HL-60 (cell line): ENCODE results near the gene FAM114A2.

ENCODE experiments used
- CTCF ChIP-seq: IDR thresholded peaks from one replicate; pipeline ENCODE4 v1.5.1; 2011; ENCODE audit warnings: low read length, control low read depth, inconsistent platforms; ENCODE audit not compliant: insufficient read depth
- GABPA ChIP-seq: IDR thresholded peaks from 2 replicates; pipeline ENCODE4 v1.6.1; 2012; ENCODE audit warnings: low read depth
- POLR2AphosphoS5 ChIP-seq: IDR thresholded peaks from 2 replicates; pipeline ENCODE4 v1.6.1; 2012; ENCODE audit warnings: low read depth
- SPI1 ChIP-seq: IDR thresholded peaks from 2 replicates; pipeline ENCODE4 v1.6.1; 2012; ENCODE audit warnings: low read depth, mild to moderate bottlenecking, borderline replicate concordance
- TF ChIP-seq, protein P1 (sequence below): IDR thresholded peaks from 2 replicates; pipeline ENCODE4 v1.6.1; 2012; ENCODE audit warnings: low read depth; ENCODE audit not compliant: insufficient replicate concordance

GRCh38 chr5:154044099-154044498 lies 5.4 kb upstream of the FAM114A2 start:
- TF ChIP-seq GABPA (no peak), CTCF (no peak), POLR2AphosphoS5 (no peak), SPI1 (no peak)
- TF ChIP-seq, protein P1, sequence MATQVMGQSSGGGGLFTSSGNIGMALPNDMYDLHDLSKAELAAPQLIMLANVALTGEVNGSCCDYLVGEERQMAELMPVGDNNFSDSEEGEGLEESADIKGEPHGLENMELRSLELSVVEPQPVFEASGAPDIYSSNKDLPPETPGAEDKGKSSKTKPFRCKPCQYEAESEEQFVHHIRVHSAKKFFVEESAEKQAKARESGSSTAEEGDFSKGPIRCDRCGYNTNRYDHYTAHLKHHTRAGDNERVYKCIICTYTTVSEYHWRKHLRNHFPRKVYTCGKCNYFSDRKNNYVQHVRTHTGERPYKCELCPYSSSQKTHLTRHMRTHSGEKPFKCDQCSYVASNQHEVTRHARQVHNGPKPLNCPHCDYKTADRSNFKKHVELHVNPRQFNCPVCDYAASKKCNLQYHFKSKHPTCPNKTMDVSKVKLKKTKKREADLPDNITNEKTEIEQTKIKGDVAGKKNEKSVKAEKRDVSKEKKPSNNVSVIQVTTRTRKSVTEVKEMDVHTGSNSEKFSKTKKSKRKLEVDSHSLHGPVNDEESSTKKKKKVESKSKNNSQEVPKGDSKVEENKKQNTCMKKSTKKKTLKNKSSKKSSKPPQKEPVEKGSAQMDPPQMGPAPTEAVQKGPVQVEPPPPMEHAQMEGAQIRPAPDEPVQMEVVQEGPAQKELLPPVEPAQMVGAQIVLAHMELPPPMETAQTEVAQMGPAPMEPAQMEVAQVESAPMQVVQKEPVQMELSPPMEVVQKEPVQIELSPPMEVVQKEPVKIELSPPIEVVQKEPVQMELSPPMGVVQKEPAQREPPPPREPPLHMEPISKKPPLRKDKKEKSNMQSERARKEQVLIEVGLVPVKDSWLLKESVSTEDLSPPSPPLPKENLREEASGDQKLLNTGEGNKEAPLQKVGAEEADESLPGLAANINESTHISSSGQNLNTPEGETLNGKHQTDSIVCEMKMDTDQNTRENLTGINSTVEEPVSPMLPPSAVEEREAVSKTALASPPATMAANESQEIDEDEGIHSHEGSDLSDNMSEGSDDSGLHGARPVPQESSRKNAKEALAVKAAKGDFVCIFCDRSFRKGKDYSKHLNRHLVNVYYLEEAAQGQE, result no peak
